GM18502 (cell line): ENCODE measurements around the gene COMMD6.
"Not testable (repeated sequence)": the region's sequence is repeated elsewhere in the genome, so short reads cannot be mapped to it uniquely, and the experiment has no call there.

Source experiments
- ATAC-seq: cut with Tn5 transposase; IDR thresholded peaks from one replicate; pipeline ENCODE4 v1.9.1; 2021; ENCODE audit warnings: mild to moderate bottlenecking; ENCODE audit not compliant: unreplicated experiment, poor library complexity

The COMMD6 gene

DNA sequence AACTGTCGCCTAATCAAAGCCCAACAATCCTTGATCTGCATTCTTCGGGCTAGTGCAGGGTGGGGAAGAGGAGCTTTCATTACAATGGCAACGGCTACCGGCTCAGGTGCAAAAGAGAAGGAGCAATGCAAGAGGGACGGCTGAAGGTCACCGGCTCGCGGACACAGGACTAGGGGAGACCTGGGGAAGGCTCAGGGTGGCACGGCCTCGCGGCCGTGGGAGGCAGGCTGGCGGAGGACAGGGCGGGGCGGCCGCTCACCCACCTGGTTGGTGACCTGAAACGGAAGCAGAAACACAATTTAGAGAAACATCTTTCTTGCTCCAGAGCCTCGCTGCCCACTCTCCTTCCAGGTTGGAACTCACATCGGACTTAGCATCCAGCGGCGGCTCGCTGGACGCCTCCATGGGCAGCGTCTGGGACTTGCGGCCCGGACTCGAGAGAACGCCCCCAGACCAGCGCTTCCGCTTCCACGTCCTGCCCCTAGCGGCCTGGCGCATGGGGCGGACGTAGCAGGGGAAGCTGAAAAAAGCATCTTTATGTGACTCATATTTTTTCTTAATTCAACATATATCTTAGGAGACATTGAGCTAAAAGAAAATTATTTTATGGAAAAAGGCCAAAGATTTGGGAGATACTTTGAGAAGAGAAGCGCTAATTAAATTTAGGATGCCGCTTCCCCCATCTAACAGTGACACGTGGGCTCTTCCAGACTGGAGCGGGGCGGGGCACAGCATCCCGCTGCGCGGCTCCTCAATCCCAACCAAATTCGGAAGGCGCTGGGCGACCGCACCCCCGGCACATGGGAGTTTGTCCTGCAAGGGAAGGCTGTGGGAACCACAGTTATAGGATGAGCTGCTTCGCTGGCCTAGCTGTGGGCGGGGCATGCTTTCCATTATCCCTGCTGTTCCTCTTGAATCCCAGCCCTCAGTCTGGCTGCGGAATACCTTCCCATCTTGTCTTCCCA is at the start of gene COMMD6:
Gene COMMD6, minus strand, starts transcription at position 441 of the 965 bp plus-strand sequence. Its CDS starts 36 bp downstream, at position 405.
- peak; percentile 97 for ATAC-seq

DNA sequence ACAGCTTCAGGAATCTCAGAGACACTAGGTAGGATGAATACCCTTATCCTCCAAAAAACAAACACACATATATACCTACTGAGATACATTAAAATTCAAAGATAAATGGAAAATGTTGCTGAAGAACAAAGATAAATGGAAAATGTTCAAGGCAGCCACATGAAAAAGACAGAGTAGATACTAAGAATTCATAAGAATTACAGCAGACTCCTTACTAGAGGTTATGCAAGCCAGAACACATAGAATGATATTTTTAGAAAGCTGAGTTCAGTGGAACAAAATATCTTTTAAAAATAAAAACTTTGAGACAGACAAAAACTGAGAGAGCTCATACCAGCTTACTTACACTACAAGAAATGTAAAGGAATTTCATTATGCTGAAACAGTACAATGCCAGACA is 47.5 kb upstream of the COMMD6 start:
- no peak for ATAC-seq

DNA sequence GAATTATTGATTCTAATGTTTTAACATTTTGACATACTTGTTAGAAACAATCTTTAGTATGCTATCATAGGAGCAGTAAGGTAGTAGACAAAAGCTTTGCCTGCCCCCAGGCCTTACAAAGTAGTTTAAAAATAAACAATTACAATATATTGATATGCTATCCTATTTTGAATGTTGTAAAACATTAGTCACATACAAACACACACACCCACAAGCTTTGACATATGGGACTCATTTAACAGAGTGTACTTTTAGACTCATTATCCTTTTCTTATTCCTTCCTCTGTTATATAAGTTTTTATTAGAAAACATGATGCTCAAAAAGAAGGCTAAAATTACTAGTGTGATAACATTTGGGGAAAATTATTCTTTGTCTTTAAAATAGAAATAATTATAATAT is 45.5 kb upstream of the COMMD6 start:
- ATAC-seq = no peak

DNA sequence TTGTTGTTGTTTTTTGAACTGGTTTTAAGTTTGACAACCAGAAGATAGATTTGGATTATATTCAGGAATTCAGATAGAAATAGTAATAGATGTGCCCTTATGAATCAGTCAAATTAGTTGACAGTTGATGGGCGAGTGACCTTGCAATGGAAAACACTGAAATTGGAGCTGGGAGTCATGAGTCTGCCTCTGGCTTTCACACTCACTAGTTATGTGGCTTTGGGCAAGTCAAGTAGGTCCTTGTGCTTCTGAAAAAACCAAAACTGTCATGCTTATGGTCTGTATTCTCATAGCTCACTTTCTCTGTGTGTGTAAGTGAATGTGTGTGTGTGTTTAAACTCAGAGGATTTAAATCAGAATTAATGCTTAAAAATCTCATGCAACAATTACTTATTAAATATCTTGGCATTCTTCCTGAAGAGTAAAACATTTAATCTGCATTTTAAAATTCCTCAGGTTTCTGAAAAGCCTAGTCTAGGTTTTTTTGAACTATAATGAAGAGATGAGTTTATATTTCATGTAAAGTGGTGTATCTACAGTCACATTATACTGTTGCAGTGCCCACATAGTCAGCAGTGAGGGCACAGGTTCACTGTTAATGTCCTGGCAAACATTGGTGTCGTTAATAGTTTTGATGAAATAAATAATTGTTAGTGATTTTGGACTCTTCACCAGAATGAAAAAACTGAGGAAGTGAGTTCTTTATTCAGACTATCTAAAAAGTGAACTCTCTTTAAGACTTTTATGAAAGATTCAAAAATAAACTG is 44.4 kb upstream of the COMMD6 start:
- ATAC-seq = no peak

DNA sequence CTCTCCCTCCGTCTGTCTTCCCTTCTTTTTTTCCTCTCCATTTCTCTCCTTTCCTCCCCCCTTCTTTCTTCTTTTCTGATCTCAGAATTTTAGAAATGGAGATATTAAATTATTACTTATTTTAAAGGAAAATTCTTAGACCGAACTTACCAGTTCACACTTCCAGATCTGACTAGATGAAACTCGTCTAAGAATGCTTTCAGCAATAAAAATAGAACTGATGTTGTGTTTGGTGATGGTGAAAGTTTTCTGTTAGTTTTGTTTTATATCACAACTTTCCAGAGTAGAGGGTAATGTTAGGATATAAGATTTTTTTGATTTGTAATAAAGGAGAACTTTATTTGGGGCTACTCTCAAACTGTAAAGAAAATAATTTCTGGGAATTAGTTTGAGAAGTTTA is 41.9 kb upstream of the COMMD6 start:
- ATAC-seq = peak; percentile 72

DNA sequence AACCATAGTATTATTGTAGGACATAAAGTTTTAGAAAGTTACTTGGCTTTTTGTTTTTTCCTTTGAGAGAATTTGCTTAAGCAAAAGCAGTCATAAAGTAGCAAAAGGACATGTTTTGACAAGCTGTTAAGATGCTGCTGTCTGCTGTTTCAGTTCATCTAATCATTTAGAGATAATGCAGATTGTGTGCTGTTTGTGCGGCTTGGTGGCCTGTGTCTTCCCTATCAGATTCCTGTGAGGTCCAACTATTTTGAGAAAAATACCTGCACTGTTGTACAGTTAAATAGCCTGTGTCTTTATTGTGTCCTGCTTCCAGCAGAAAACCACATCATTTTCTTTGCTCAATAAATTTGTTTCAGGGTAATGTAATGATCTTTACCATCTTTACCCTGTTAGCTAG is 31.9 kb upstream of the COMMD6 start:
- ATAC-seq = no peak

DNA sequence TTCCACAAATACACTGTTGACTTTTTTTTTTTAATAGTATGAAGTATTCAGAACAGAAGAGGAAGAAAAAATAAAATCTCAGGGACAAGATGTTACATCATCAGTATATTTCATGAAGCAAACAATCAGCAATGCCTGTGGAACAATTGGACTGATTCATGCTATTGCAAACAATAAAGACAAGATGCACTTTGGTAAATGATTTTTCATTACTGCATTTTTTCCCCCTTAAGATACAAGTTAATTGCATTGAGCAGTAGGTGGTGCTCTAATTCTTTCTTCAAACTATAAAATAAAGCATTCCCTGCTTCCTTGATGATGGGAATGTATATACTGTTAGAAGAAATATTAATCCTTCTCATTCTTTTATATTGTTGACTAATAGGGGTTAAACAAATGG is 29.0 kb upstream of the COMMD6 start:
- ATAC-seq = no peak

DNA sequence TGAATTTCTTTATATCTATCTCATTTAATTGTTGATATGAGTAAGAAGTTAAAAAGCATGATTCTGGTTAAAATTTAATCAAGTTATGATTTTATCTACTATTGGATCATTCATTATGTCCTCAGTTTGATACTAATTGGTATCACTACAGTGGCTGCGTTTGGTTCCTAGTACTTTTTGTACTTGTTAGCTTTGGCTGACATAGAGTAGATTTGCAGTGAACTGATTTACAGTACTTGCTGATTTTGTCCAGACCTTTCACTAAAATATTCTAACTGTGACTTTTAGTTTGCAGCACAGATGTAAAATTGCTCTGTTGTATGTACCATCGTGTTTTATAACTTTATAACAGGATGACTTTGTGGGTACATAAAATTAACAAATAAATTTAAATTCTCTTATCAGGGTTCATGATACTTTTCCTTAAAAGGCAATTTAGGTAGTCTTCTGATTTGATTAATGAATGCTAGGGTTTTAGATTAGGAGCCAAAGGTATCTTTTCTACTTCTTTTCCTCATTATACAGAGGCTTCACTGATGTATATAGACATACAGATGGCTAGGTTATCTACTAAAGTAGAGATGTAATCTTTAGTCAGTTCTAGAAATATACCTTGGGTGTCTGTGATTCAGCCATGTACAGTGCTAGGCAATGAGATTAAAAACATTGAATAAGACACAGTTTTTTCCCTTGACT is 20.7 kb upstream of the COMMD6 start:
- no peak for ATAC-seq

DNA sequence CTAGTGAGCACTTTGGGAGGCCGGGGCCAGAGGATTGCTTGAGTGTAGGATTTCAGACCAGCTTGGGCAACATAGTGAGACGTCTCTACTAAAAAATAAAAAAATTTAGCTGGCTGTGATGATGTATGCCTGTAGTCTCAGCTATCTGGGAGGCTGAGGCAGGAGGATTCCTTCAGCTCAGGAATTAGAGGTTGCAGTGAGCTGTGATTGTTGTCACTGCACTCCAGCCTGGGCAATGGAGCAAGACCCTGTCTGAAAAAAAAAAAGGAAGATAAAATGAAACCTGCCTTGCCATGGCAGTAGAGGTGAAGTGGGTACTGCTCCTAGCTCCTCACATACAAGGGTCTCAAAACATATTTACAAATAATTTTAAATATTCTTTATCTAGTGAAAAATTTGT is 19.3 kb upstream of the COMMD6 start:
- no peak for ATAC-seq

DNA sequence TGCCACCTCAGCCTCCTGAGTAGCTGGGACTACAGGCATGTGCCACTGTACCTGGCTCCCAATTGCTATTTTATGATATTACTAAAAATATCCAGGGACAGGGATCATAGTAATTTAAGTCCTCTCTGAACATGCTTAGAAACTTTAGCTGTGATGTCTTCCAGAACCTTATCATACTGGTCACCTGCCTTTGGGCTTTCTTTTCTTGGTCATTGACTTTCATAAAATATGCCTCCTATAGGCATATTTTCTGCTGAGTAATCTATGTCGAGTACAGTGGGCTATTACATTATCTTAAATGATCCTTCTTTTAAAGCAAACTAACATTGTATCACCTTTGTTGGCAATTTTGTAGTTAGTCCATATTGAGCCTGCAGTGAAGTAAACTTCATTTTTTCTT is 18.2 kb upstream of the COMMD6 start:
- no peak for ATAC-seq

DNA sequence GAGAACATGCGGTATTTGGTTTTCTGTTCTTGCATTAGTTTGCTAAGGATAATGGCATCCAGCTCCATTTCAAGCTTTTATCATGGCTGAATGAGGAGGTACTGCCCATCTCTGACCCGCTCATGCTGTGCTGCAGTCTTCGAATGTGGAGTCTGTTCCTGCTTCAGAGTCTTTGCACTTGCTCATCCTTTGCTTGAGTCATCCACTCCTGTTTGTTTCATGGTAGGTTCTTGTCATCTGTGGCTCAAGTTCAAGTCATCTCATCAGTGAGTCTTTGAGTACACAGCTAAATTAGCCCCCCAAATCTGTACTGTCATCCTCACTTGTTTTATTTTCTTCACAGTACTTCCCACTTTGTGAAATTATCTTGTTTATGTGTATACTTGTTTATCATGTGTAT is 17.3 kb upstream of the COMMD6 start:
- no peak for ATAC-seq

DNA sequence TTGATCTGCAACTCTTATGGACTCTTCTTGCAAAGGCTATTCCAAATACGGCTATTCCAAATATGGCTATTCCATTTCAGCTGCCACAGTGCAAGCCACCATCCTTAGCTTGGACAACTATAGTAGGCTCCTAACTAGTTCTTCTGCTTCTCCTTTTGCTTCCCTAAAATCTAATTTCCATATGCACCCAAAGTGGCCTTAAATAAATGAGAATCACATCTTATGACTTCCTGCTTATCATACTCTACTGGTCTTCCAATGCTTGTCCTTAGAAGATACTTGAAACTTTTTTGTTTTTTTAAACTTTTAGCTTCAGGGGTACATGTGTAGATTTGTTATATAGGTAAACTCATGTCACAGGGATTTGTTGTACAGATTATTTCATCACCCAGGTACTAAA is 16.8 kb upstream of the COMMD6 start:
- ATAC-seq = no peak

DNA sequence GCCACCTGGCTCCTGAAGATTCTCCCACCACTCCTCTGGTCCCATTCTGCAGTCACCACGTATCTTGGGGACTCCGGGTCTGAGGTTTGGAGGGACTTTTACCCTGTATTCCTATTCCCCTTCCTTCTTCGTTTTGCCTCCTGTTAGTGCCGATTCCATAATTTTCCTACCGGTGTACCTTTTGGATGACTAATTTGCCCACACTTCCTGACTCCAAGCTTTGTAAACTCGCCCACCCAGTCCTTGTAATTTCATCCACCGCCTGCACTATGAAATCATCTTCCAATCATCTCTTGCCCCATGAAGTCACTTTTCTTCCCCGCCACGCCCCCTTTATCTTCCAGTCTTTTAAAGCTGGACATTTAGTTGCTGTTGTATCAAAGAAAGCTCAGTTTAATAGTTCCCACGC is 12.5 kb upstream of the COMMD6 start:
- ATAC-seq = peak; percentile 21

DNA sequence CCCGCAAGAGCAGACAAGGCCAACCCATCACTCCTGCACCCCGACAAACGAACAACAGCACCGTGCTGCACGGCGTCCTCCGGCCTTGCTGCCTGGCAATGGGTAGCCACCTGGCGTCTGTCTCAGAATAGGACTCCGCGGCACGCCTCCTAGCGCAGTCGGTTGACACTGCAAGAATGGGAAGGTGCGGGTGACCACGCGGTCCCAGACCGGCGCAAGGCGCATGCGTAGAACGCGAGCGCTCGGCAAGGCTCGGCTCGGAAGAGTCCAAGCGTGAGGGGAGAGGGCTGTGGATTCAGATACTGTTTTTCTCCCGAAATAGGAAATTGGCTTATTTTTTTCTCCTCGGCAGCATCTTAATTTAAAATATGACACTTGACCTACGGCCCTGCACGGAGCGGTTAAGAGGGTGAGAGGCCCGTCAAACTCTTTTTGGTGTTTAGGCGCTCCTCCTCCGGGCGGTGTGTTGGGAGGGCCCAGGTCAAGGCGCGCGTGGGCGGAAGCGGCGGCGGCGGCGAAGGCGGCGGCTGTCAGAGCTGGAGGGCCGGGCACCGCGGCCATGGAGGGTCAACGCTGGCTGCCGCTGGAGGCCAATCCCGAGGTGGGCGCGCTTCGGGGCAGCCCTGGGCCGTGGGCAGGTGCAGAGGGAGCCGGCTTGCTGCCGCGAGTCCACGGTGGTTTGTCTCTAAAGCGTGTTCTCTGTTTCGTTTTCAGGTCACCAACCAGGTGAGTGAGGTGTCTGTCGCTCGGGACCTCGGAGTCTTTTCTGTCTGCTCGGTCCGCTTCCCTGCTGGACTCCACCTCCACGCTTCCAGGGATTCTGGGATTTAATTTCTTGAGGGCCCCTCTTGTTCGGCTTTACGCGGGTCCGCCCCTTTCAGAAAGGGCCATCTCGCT is 11.9 kb upstream of the COMMD6 start, which contains the start of gene UCHL3:
Gene UCHL3, plus strand, starts transcription at position 530 of the 897 bp plus-strand sequence. Its CDS starts 30 bp downstream, at position 560.
- ATAC-seq = peak; percentile 96

DNA sequence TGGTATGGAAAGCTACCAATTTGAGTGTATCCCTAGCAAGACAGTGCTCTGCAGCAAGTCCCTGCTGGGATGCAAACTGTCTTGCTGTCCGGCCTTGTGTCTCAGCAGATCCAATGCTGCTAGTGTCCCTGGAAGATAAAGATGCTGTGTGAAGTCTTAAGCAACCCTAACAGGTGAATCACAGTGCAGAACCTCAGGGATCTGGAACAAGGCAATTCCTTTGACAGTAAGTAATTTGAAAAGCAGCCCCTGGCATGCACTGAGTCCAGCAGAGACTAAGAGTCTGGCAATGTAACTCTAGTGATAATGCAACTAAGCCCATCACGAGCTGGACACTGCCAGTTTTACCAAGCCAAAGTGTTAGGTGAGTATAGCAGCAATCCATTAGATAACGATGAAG is 10.3 kb upstream of the COMMD6 start:
- no peak for ATAC-seq

DNA sequence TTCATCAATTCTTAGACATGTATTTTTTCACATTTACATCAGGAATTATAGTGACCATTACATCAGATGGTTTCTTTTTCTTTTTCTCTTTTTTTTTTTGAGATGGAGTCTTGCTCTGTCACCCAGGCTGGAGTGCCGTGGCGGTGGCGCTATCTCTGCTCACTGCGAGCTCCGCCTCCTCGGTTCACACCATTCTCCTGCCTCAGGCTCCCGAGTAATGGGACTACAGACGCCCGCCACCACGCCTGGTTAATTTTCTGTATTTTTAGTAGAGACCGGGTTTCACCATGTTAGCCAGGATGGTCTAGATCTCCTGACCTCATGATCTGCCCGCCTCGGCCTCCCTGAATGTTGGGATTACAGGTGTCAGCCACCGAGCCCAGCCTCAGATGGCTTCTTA is 7.7 kb upstream of the COMMD6 start:
- not testable (repeated sequence) for ATAC-seq

DNA sequence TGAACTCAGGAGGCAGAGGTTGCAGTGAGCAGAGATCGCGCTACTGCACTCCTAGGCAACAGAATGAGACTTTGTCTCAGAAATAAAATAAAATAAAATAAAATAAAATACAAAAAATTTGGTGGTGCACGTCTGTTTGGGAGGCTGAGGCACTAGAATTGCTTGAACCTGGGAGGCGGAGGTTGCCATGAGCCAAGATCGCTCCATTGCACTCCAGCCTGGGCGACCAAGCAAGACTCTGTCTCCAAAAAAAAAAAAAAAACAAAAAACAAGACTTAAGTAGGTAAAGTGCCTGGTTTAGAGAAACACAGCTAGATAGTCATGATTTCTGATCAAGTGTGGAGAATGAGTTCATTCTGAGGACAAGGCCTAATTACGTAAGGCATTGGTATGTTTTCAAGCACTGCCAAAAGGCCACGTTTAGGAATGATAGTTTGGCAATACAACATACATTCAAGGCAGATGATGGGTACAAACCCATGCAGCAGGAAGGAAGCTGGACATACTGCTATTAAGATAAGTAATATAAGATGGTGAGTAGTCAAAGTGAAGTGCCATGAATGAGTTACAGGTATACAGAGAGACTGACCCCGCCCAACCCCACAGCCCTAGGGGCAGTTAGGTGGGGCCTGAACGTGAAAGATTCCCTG is 7.2 kb upstream of the COMMD6 start:
- no peak for ATAC-seq

DNA sequence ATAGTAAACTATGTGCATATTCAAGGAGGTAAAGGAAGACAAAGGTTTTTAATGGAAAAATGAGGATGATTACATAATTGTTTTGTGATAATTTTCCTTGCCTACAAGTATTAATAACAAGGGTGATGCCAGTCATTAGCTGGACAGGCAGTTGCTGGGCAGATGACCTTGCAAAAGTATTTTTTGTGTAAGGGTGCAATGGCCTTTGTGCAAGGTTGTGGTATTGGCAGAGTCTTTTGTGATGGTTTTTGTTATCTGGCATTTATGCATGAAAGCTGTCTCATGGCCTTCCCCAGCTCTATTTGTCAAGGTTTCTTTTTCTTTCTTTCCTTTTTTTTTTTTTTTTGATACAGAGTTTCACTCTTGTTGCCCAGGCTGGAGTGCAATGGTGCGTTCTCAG is 4.3 kb upstream of the COMMD6 start:
- no peak for ATAC-seq

DNA sequence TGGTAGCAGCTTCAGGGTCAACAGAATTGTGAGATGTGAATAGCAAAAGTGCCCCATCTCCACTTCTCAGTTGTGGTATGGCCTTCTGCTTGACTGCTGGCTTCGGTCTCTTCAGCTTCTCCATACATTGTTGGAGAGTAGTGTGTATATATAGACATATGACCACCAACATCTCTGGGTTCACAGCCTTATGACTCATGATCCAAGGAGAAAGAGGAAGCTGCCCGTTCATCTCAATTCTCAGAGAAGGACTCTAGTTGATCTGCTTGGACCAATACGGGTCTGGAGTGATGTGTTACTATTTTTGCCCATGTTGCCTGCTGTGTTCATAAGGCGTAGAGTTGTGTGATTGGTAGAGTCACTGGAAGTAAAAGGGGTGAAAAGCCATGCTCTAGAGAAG is 3.6 kb upstream of the COMMD6 start:
- no peak for ATAC-seq
